ENCODE measurements around the gene FOXP2.
"Not testable (repeated sequence)": the region's sequence is repeated elsewhere in the genome, so short reads cannot be mapped to it uniquely, and the experiment has no call there.

Gene FOXP2

DNA sequence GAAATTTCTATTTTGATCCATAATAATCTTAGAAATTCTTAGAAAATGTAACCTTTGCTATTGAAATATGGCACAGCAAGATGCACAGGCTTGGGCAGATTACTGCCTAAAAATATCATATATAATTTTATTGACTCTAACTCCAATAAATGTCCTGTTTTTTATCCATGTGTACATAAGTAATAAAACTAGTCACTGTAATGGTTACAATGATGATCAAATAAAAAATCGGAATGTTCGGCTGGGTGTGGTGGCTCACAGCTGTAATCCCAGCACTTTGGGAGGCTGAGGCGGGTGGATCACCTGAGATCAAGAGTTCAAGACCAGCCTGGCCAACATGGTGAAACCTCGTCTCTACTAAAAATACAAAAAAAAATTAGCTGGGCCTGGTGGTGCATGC lies 26.3 kb downstream of the FOXP2 start:
- not testable (repeated sequence) for H3K9ac ChIP-seq (ENCODE audit: low read depth, low read length); H3K4me1 ChIP-seq (ENCODE audit: insufficient read depth, low read length); H3K36me3 ChIP-seq (ENCODE audit: insufficient read depth, low read length); H3K9me3 ChIP-seq (ENCODE audit: control insufficient read depth, insufficient read depth, low read length)

DNA sequence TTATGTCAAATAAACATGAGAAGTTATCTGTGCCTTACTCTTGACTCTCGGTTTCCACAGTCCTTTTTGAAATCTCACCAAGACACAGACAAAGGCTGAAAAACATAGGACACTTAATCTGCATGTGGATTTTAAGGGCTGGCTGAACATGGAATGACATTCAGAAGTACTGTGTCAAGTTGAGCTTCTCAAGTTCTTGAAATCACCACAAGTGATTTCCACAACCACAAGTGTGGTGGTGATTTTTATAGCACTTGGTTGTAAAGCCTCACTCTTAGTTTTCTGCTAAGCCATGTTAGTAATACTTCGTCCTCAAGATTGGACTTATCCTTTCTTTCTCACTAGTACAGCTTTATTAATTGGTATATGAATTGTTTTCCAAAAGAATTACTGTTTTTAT lies 29.6 kb downstream of the FOXP2 start:
- H3K9me3 ChIP-seq (ENCODE audit: control insufficient read depth, insufficient read depth, low read length): no peaks in the 10 kb centered on the region
- no peaks in the 10 kb centered on the region for H3K4me1 ChIP-seq (ENCODE audit: insufficient read depth, low read length)
- no peak overlapping the region for H3K9ac ChIP-seq (ENCODE audit: low read depth, low read length)
- H3K36me3 ChIP-seq (ENCODE audit: insufficient read depth, low read length): no peaks in the 10 kb centered on the region

DNA sequence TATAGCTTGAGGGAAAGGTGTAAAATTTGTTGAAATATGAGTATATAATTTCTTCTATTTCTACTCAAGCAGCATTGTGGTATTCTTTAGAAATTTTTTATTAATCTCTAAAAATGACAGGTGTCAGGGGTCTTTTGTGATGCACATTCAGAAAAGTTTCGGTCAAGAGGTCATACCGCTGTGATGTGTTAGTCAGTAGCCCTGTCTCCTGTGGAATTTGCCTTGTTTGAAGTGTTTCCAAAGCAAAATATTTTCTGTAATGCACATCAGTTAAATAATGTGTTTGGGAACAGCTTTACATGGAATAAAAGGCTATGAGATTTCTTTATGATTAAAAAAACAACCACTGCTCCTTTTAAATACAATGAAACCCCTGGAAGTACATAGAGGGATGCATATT lies 35.8 kb downstream of the FOXP2 start:
- Histone ChIP-seq H3K4me1 (ENCODE audit: insufficient read depth, low read length) (no peaks in the 10 kb centered on the region), H3K36me3 (ENCODE audit: insufficient read depth, low read length) (no peaks in the 10 kb centered on the region), H3K9me3 (ENCODE audit: control insufficient read depth, insufficient read depth, low read length) (no peaks in the 10 kb centered on the region), H3K9ac (ENCODE audit: low read depth, low read length) (no peak overlapping the region)

DNA sequence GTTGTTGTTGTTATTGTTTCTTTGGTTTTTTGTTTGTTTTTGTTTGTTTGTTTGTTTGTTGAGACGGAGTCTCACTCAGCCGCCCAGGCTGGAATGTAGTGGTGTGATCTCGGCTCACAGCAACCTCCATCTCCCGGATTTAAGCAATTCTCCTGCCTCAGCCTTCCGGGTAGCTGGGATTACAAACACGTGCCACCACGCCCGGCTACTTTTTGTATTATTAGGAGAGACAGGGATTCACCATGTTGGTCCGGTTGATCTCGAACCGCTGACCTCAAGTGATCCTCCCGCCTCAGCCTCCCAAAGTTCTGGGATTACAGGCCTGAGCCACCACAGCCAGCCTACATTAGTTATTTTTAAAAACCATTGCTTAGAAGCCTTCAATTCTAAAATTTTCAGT lies 45.0 kb downstream of the FOXP2 start:
- no peaks in the 10 kb centered on the region for H3K36me3 ChIP-seq (ENCODE audit: insufficient read depth, low read length)
- no peaks in the 10 kb centered on the region for H3K4me1 ChIP-seq (ENCODE audit: insufficient read depth, low read length)
- no peak overlapping the region for H3K9ac ChIP-seq (ENCODE audit: low read depth, low read length)
- no peaks in the 10 kb centered on the region for H3K9me3 ChIP-seq (ENCODE audit: control insufficient read depth, insufficient read depth, low read length)

DNA sequence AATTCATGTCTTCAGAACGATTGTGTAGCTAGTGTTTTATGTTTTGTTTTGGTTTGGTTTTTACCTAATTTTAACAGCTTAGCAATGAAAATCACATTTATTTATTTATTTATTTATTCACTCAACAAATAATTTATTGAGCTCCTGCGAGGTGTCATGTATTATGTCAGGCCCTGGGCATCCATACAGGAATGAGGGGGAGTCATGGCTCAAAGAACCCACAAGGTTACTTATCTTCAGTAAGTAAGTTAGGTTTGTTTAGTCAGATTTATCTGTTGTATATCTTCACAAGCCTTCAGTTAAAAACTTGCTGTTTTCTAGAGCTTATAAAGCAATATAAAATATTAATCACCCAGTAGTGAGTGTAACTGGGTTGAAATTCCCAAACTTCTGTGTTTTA lies 45.4 kb downstream of the FOXP2 start:
- H3K36me3 ChIP-seq (ENCODE audit: insufficient read depth, low read length): no peaks in the 10 kb centered on the region
- no peak overlapping the region for H3K9ac ChIP-seq (ENCODE audit: low read depth, low read length)
- H3K9me3 ChIP-seq (ENCODE audit: control insufficient read depth, insufficient read depth, low read length): no peaks in the 10 kb centered on the region
- no peaks in the 10 kb centered on the region for H3K4me1 ChIP-seq (ENCODE audit: insufficient read depth, low read length)

DNA sequence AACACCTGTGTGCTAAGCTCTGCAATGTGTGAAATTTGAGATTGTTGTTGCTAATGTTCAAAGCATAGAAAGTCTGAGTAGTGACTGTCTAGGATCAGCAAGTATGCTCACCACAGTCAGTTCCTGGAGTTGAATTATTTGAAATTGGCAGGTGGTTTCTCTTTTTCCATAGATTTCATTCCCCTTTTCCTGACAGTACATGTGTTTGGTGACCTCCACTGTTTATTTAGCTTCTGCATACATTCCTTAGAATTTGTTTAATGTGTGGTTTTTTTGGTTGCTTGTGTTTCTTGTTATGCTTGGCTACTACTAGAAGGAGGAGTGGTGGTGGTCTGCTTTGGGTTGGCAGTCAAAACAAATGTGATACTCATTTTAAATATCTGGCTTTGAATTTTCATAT lies 52.3 kb downstream of the FOXP2 start:
- Histone ChIP-seq H3K36me3 (ENCODE audit: insufficient read depth, low read length) (no peaks in the 10 kb centered on the region), H3K4me1 (ENCODE audit: insufficient read depth, low read length) (no peaks in the 10 kb centered on the region), H3K9ac (ENCODE audit: low read depth, low read length) (no peak overlapping the region), H3K9me3 (ENCODE audit: control insufficient read depth, insufficient read depth, low read length) (no peaks in the 10 kb centered on the region)

DNA sequence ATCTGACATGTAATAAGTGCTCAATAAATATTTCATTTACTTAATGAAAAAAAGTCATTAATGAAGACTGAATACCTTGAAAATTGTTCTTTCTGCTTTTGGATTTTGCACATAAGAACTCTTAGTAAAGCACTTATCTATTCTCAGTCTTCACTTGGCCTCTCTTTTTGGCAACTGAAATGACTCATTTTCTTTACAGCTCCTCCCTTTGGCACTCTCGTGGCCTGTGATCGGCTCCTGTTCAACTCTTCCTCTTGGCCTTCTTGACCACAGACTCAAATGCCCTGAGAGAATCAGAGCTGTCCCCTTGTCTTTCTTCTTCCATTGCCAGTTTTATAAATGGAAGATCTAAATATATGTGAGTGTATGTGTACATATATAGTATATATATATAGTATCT lies 54.2 kb downstream of the FOXP2 start:
- H3K36me3 ChIP-seq (ENCODE audit: insufficient read depth, low read length): no peaks in the 10 kb centered on the region
- H3K9me3 ChIP-seq (ENCODE audit: control insufficient read depth, insufficient read depth, low read length): no peaks in the 10 kb centered on the region
- no peak overlapping the region for H3K9ac ChIP-seq (ENCODE audit: low read depth, low read length)
- no peaks in the 10 kb centered on the region for H3K4me1 ChIP-seq (ENCODE audit: insufficient read depth, low read length)

DNA sequence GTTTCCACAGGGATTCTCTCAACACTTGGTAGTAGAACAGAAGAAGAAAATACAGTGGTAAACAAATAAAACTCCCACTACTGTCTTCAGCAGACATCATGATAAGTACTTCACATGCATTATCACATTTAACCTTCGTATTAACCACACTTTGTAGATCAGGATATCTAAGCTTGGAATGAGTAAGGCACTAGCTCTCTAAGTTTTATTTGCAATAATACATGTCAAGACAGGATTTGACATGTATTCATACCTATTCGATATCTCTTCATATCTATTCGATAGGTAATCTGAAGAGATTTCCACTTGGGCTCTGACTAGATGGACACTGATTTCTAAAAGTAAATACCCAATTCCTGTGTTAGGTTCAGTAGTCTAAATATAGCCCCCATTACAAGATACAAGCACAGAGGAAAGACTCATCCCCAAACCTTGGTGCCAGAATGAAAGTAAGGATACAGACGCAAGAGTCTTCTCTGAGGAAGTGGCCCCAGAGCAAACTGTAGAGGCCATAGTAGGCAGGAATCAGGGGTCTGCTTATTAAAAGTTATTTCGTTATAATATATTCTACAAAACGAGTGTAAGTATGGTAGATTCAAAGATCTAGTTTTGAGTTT lies 58.4 kb downstream of the FOXP2 start:
- Histone ChIP-seq H3K36me3 (ENCODE audit: insufficient read depth, low read length) (no peaks in the 10 kb centered on the region), H3K9ac (ENCODE audit: low read depth, low read length) (no peak overlapping the region), H3K9me3 (ENCODE audit: control insufficient read depth, insufficient read depth, low read length) (no peaks in the 10 kb centered on the region), H3K4me1 (ENCODE audit: insufficient read depth, low read length) (no peaks in the 10 kb centered on the region)

DNA sequence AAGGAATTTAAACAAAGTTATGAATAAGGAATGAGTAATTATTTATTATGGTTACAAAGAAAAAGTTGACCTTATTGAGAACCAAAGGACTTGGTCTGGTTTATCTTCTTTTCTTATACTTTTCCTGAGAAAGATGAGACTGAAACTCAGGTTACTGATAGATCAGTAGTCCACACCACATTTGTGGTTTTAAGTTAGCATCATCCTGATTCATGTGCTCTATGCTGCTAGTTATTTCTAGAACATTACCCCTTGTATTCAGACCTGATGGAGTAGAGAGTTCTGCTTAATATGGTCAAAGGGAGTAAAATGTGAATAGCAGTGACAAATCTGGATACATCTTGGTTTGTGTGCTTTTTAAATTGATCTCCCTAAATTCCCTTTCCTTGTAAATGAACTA lies 63.8 kb downstream of the FOXP2 start:
- no peaks in the 10 kb centered on the region for H3K9me3 ChIP-seq (ENCODE audit: control insufficient read depth, insufficient read depth, low read length)
- no peak overlapping the region for H3K9ac ChIP-seq (ENCODE audit: low read depth, low read length)
- no peaks in the 10 kb centered on the region for H3K36me3 ChIP-seq (ENCODE audit: insufficient read depth, low read length)
- no peaks in the 10 kb centered on the region for H3K4me1 ChIP-seq (ENCODE audit: insufficient read depth, low read length)

DNA sequence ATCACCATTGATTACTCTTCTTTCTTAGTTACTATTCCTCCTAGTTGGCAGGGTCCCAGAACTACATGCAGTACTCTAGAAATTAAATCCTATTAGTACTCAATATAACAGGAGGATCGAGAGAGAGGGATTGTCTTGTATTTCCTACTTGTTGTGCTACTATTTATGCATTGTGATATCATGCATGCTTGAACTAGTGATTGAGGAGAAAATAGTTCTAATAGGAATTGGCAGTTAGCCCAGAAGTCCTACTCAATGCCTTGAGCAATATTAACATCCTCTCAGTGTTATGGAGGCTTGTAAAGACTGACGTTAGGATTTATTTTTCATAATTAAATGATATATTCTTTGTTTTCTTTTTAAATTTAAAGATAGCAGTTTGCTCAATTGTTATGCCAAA lies 67.4 kb downstream of the FOXP2 start:
- H3K4me1 ChIP-seq (ENCODE audit: insufficient read depth, low read length): no peaks in the 10 kb centered on the region
- H3K36me3 ChIP-seq (ENCODE audit: insufficient read depth, low read length): no peaks in the 10 kb centered on the region
- no peaks in the 10 kb centered on the region; the same call in 1 of the 2 replicates for H3K9me3 ChIP-seq (ENCODE audit: control insufficient read depth, insufficient read depth, low read length)
- no peak overlapping the region for H3K9ac ChIP-seq (ENCODE audit: low read depth, low read length)

DNA sequence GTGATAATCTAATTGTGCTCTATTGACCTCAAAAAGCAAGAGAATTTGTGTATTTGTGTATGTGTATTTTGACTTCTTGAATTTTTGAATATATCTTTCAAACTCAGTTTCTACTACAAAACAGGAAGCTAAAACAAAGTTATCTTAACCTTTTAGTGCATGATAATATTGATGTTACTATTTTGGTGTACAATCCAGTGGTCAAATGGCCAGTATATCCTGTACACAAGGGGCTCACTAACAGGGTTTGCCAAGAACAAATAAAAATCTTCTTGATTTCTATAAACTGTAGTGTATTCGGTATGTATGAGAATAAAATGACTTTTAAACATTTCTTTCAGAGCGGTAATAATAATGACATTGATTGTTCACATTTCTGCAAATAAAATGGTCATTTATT lies 69.6 kb downstream of the FOXP2 start:
- peaks cover 5% of the 10 kb centered on the region; the same call in 1 of the 2 replicates for H3K9me3 ChIP-seq (ENCODE audit: control insufficient read depth, insufficient read depth, low read length)
- no peak overlapping the region for H3K9ac ChIP-seq (ENCODE audit: low read depth, low read length)
- H3K4me1 ChIP-seq (ENCODE audit: insufficient read depth, low read length): no peaks in the 10 kb centered on the region
- no peaks in the 10 kb centered on the region for H3K36me3 ChIP-seq (ENCODE audit: insufficient read depth, low read length)

DNA sequence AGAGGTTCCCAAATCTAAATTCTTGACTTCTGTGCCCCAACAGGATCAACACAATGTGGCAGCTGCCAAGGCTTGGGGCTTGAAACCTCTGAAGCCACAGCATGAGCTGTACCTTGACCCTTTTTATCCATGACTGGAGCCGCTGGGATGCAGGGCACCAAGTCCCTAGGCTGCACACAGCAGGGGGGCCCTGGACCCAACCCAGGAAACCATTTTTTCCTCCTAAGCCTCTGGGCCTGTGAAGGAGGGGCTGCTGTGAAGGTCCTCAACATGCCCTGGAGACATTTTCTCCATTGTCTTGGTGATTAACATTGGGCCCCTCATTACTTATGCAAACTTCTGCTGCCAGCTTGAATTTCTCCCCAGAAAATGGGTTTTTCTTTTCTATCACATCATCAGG lies 72.6 kb downstream of the FOXP2 start:
- Histone ChIP-seq H3K4me1 (ENCODE audit: insufficient read depth, low read length) (no peaks in the 10 kb centered on the region), H3K36me3 (ENCODE audit: insufficient read depth, low read length) (no peaks in the 10 kb centered on the region), H3K9me3 (ENCODE audit: control insufficient read depth, insufficient read depth, low read length) (peaks cover 5% of the 10 kb centered on the region; the same call in 1 of the 2 replicates), H3K9ac (ENCODE audit: low read depth, low read length) (no peak overlapping the region)

DNA sequence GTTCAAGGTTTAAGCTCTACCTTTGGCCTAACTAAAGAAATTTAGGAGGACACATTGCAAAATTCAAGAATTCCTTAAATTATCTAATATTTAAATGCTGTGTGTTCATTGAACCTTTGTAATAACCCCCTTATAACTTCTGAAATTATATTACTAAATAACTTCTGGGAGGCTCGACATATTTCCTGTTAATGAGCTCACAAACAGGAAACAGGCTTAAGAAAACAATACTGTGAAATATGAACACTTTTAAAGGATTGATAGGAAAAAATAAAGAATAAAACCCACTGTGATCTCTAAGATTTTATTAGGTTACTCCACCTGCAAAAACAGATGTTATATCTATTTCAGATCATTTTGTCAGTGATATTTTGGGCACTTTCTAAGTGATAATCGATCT lies 74.1 kb downstream of the FOXP2 start:
- Histone ChIP-seq H3K36me3 (ENCODE audit: insufficient read depth, low read length) (no peaks in the 10 kb centered on the region), H3K9me3 (ENCODE audit: control insufficient read depth, insufficient read depth, low read length) (peaks cover 5% of the 10 kb centered on the region; the same call in 1 of the 2 replicates), H3K4me1 (ENCODE audit: insufficient read depth, low read length) (no peaks in the 10 kb centered on the region), H3K9ac (ENCODE audit: low read depth, low read length) (no peak overlapping the region)

DNA sequence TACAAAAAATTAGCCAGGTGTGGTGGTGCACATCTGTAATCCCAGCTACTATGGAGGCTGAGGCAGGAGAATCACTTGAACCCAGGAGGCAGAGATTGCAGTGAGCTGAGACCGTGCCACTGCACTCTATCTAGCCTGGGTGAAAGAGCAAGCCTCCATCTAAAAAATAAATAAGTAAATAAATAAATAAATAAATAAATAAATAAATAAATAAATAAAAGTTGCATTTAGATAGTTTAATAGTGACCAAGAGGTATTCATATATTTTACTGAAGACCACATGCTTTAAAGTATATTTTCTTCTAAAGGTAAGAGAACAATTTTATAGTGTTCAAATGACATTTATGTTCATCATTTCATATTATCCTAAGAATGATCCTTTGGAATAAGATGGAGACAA lies 82.9 kb downstream of the FOXP2 start:
- not testable (repeated sequence) for H3K9ac ChIP-seq (ENCODE audit: low read depth, low read length); H3K4me1 ChIP-seq (ENCODE audit: insufficient read depth, low read length); H3K9me3 ChIP-seq (ENCODE audit: control insufficient read depth, insufficient read depth, low read length); H3K36me3 ChIP-seq (ENCODE audit: insufficient read depth, low read length)

DNA sequence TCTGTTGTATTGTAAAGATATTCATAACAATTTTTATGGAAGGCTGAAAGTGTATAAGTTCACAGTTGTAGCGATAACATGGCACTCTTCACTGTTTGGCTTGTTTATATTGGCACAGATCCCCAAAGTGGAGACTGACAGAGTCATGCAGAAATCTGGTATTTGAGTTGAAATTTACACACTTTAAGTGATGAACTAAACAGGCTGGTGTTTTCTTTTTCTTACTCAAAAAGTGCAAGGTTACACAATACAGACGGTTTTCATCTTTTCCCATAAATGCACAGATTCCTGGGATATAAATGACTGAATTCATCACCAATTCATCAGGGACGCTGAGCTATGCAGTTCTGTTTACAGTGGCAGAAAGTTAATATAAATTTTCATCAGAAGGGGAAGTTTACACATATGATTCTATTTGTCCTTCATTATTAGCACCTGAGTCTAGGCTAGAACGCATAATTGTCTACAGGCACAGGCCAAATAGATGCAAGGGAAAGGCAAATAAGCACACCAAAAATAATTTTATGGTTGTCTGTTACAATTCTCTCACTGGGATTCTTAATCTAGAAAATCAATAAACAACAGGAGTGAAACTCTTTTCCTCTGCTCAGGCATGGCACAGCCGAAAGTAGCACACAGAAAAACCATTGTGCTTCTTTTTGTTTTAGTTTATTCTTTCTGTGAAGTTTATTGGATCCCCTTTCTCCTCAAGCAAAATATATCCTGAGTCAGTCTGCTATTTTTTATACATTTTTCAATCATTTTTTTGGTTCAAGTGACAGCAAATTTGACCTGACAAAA lies 88.0 kb downstream of the FOXP2 start:
- no peaks in the 10 kb centered on the region for H3K4me1 ChIP-seq (ENCODE audit: insufficient read depth, low read length)
- no peak overlapping the region for H3K9ac ChIP-seq (ENCODE audit: low read depth, low read length)
- H3K9me3 ChIP-seq (ENCODE audit: control insufficient read depth, insufficient read depth, low read length): no peaks in the 10 kb centered on the region
- no peaks in the 10 kb centered on the region for H3K36me3 ChIP-seq (ENCODE audit: insufficient read depth, low read length)

Data from ES-I3 (cell line).